GM18519 (cell line): ENCODE results near the gene KPNB1.

Experiments
- ATAC-seq: cut with Tn5 transposase; IDR thresholded peaks from one replicate; pipeline ENCODE4 v1.9.1; 2021; ENCODE audit warnings: mild to moderate bottlenecking, moderate library complexity; ENCODE audit not compliant: unreplicated experiment, low FRiP score

The KPNB1 gene

DNA sequence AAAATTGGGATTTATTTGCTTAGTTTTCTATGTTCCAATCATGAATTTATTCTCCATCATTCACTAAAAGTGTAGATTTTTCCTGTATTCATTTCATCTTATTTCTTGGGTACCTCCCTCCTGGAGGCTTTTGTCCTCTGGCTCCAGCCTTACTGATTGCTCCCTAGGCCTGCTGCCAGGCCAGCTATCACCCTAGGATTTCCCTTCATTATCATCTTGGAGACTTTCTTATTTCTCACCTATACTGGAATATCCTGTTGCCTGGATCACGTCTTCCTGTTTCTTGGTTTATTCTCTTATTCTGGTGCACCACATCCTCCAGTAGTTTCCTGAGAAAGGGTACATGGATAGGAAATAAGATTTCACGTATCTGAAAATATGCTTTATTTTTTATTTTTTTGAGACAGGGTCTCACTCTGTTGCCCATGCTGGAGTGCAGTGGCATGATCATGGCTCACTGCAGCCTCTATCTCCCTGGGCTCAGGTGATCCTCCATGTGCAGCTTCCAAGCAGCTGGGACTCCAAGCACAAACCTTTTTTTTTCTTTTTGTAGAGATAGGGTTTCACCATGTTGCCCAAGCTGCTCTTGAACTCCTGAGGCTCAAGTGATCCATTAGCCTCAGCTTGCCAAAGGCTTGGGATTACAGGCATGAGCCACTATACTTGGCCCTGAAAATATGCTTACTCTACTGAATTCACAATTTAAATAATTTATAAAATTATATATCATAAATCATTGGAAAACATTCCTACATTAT is 13.3 kb upstream of the KPNB1 start:
- no peak for ATAC-seq

DNA sequence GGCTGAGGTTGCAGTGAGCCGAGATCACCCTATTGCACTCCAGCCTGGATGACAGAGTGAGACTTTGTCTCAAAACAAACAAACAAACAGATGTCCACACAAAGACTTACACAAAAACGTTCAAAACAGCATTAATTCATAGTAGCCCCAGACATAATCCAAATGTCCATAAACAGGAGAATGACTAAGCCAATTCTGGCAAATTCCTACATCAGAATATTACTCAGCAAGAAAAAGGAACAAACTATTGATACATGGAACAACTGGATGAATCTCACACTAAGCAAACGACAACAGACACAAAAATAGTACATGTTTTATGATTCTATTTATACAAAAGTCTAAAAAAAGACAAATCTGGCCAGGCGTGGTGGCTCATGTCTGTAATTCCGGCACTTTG is 10.8 kb upstream of the KPNB1 start:
- no peak for ATAC-seq

DNA sequence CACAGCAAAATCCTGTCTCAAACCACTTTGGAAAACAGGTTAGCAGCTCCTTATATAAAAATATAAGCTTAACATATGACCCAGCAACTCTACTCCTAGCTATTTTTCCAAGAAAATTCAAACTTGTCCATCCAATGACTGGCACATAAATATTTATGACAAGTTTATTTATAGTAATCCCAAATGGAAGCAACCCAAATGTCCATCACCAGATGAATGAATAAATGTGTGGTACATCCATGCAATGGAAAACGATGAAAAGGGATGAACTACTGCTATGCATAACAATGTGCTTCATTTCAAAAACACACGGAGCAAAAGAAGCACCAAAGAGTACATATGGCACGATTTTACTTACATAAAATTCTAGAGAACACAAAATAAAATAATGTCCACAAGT is 9.6 kb upstream of the KPNB1 start:
- no peak for ATAC-seq

DNA sequence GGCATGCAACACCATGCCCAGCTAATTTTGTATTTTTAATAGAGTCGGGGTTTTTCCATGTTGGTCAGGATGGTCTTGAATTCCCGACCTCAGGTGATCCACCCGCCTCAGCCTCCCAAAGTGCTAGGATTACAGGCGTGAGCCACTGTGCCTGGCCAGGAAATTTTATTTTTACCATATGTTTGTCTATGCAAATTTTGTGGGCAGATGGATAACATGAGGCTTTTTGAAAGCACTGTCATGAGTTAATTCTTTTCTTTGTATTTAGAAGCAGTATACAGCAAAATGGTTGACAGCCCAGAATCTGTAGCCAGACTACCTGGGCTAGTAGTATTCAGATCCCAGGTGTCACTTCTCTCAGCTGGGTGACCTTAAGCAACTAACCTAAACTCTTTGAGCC is 8.5 kb upstream of the KPNB1 start:
- ATAC-seq = no peak

DNA sequence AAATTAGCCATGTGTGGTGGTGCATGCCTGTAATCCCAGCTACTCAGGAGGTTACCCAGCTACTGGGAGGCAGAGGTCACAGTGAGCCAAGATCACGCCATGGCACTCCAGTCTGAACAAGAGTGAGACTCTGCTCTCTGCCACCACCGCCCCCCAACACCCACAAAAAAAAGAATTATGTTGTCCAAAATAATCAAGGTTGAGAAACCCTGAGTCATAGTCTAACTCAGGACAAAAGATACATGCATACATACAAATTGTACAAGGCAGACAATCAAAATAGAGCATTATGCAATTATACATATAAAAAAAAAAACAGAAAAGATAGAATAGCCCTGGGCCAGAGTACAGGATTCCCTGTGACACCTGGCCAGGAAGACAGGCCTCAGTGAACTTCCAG is 6.6 kb upstream of the KPNB1 start:
- ATAC-seq = no peak

DNA sequence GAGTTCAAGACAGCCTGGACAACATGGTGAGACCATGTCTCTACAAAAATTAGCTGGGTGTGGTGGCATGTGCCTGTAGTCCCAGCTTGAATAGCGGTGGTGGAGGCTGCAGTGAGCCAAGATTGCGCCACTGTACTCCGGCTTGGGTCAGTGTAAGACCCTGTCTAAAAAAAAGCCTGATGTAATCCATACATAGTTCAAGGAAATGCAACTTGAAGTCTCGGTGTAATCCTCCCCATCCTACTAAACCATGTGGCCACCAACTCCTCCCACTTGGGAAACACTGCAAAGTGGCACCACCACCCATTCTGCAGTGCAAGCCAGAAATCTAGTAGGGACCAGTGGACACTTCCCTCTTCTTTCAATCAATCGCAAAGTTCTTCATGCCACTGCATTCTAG is 5.4 kb upstream of the KPNB1 start:
- ATAC-seq = no peak

DNA sequence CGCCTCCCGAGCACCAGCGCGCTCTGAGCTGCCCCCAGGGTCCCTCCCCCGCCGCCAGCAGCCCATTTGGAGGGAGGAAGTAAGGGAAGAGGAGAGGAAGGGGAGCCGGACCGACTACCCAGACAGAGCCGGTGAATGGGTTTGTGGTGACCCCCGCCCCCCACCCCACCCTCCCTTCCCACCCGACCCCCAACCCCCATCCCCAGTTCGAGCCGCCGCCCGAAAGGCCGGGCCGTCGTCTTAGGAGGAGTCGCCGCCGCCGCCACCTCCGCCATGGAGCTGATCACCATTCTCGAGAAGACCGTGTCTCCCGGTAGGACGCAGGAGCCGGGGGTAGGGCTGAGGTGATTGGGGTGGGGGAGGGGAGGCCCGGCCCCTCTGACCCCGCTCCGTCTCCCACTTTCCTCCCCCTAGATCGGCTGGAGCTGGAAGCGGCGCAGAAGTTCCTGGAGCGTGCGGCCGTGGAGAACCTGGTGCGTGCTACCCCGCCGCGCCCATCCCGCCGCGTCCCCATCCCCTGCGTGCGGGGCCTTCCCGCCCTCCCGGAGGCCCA is 329 bp downstream of the KPNB1 start:
- no peak for ATAC-seq

DNA sequence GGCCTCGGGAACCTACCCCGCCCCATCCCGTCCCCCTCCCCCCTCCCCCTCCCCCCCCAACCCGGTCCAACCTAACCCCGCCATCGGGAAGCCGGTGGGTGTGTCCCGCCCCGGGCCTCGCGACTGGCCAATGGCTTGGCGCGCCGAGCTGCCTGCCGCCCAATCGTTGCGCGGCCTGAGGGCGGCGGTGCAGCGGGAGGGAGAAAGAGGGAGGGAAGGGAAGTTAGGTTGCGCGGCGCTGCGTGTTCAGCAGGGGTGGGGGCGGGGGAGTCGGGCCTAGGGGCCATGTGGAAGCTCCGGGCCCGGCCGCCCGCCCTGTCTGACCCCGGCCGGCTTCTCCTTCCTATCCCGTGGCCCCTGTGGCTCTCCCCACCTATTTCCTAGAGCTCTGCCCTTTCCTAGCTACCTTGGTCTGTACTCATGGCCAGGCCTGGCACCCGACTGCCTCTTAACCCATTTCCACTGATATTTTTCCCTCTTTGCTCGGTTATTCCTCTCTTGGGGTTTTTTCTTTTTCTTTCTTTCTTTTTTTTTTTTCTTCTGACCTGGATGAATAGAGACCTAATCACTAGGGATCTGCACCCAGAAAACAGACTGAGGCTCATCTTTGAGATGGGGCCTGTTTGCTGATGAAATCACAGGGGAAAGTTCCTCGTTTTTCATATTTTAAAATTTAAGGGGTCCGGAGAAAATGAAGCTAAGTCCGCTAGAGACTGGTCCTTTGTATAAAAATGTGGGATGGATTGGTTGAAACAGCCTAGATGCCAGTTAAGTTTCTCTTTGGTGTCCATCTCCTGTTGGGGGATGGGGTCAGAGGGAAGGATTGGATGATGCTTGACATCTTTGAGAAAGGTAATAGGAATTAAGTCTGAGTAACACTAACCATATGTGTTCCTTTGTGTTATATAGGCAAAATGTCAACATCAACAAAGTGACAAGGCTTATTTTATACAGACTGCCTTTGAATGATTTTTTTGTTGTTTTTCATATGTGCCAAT is 1.1 kb downstream of the KPNB1 start:
- peak; percentile 54 for ATAC-seq

DNA sequence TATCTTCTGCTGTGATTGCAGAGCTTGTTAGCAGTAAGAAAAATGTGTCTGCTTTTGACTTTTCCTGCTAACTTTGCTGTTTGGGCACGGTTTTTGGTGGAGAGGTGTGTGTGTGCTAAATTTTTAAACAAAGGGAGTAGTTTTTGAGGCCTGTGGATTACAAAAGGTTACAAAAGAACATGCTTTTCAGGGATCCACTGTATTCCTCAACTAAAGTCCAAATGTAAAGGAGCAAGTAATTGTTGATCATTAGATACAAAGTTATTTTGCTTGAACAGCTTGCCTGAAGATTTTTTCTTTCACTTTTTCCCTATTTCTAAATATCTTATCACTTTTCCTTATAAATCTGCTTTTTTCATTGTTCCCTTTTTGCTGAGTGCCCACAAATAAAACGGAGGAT is 2.0 kb downstream of the KPNB1 start:
- no peak for ATAC-seq

DNA sequence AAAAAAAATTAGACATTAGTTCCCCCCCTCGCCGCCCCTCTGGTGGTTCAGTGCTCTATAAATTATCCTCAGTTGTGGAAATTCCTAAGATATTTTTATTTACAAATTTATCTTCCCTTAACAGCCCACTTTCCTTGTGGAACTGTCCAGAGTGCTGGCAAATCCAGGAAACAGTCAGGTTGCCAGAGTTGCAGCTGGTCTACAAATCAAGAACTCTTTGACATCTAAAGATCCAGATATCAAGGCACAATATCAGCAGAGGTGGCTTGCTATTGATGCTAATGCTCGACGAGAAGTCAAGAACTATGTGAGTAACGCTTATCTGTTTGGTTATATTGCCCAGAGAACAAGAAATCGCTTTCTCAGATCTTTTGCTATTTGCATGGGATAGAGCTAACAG is 2.9 kb downstream of the KPNB1 start:
- no peak for ATAC-seq

DNA sequence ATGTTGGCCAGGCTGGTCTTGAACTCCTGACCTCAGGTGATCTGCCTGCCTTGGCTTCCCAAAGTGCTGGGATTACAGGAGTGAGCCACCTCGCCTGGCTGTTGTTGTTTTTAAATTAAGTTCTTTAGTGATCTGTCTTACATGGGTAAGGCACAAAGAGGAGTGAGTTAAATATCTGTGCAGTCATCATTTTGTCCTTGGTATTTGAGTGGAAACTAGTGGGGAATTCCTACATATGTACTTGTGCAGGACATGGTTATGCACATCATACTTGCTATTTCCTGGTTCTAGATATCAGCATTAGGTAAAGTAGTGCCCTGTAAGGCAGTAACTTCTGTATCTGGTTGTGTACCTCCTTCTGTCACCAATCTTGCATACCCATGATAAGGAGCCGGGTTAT is 3.7 kb downstream of the KPNB1 start:
- ATAC-seq = no peak

DNA sequence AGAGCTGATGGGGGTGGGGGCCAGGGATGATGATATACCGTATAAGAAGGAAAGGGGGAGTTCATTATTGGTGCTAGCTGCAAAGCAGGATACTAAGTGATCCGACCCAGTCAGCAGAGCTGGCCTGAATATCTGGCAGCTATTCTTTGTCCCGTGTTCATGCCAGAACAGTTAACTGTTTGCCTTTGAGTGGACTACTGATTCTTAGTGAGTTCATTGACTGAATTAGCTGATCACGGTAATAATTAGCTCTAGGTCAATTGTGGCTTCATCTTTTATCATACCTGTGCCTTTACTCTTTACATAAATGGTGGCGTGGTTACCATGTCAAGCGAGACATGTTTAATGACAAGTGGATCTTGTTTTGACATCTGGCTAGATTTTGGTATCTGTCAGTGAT is 5.3 kb downstream of the KPNB1 start:
- no peak for ATAC-seq

DNA sequence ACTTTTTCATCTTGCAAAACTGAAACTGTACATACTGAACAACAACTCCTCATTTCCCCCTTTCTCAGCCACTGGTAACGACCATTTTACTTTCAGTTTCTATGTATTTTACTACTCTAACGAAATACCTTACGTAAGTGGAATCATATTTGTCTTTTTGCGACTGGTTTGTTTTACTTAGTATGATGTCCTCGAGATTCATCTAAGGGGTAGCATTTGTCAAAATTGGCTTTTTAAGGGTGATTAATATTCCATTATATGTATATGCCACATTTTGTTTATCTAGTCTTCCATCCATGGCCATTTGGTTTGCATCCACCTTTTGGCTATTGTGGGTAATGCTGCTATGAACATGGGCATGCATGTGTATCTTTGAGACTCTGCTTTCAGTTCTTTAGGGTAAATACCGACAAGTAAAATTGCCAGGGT is 10.4 kb downstream of the KPNB1 start:
- ATAC-seq = no peak

DNA sequence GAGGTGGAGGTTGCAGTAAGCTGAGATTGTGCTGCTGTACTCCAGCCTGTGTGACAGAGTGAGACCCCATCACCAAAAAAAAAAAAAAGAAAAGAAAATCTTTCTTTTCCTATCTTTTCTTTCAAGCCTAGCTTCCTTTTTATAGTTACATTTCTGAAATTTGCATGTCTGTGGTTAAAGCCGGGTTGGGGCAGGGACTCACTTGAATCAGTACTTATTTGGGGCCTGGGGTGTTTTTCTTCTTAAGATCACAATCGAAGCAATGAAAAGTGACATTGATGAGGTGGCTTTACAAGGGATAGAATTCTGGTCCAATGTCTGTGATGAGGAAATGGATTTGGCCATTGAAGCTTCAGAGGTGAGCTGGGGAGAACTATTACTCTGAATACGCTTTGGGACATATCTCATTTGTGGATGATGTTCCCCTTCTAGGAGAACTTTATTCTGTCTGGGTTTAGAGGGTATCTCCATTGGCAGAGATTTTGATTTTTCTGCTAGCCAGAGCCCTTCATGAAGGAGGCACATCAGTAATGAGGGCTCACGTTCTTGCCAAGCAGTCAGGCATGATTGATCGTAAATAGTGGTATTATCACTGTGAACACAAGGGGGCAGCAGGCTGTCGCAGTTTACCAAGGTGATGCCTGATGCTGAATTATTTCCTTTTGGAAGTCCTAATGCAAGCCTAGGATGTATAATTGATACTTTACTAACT is 14.3 kb downstream of the KPNB1 start:
- no peak for ATAC-seq

DNA sequence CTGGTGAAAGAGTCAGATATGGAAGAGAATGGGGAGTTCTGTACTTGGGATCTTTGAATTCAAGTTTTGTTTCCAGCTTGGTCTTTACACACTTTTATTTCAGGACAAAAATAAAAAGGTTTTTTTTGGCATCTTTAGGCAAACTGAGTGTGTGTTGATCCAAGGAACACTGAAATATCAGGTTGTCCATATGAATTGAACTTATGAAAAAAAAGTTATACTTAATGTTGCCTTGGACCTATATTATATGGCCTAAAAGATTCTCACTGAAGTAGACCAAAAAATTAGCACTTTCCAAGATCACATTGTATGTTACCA is 14.9 kb downstream of the KPNB1 start:
- no peak for ATAC-seq

DNA sequence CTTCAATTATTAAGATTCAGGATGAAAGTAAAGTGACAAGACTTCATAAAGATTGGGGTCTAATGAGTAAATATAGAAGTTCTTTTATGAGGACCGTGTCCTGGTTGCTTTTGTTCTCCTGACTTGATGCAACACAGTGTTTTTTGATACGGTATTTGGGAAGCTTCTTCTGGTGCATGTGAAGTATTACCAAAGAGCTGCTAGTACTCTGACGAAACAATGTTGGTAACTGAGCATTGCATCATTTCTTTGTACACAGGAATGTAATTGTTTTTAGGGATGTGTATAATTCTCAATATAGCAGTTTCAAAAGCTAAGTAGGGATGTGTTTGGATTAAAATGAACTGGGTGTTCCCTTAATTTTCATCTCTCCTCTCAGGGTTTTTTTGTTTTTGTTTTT is 15.9 kb downstream of the KPNB1 start:
- no peak for ATAC-seq

DNA sequence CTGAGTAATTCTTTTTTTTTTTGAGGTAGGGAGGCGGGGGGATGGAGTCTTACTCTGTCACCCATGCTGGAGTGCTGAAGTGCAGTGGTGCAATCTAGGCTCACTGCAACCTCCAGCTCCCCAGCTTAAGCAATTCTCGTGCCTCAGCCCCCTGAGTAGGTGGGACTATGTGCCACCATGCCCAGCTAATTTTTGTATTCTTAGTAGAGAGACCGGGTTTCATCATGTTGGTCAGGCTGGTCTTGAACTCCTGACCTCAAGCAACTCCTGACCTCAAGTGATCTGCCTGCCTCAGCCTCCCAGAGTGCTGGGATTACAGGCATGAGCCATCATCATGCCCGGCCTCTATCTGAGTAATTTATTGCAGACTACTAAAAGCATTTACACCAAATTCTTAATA is 19.4 kb downstream of the KPNB1 start:
- ATAC-seq = no peak

DNA sequence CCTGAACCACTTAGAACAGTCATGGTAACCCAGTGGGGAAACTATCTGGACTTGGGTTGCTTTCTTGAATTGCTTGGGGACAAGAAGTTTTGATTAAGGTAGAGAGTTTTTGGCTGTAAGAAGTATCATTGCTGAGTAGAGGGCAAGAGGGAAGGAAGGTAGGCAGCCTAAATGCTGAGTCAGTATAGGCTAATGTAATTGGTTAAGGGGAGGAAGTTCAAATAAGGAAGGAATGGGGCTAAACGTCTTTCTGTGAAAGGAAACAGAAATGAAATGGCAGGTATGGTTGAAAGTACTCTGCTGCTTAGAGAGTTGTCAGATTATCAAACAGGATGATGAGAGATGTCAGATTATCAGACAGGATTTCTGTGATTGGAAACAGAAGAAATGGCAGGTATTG is 20.3 kb downstream of the KPNB1 start:
- no peak for ATAC-seq

DNA sequence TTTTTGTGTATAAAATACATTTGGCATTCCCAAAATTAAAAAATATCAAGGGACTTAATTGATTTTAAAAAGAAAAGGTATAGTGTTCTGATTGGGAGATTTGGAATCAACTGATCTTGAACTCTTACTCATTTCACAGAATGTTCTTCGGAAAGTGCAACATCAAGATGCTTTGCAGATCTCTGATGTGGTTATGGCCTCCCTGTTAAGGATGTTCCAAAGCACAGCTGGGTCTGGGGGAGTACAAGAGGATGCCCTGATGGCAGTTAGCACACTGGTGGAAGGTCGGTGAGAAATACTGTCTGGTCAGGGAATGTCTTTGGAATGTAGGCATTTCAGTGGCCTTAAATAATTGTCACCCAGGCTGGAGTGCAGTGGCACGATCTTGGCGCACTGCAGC is 24.8 kb downstream of the KPNB1 start:
- no peak for ATAC-seq

DNA sequence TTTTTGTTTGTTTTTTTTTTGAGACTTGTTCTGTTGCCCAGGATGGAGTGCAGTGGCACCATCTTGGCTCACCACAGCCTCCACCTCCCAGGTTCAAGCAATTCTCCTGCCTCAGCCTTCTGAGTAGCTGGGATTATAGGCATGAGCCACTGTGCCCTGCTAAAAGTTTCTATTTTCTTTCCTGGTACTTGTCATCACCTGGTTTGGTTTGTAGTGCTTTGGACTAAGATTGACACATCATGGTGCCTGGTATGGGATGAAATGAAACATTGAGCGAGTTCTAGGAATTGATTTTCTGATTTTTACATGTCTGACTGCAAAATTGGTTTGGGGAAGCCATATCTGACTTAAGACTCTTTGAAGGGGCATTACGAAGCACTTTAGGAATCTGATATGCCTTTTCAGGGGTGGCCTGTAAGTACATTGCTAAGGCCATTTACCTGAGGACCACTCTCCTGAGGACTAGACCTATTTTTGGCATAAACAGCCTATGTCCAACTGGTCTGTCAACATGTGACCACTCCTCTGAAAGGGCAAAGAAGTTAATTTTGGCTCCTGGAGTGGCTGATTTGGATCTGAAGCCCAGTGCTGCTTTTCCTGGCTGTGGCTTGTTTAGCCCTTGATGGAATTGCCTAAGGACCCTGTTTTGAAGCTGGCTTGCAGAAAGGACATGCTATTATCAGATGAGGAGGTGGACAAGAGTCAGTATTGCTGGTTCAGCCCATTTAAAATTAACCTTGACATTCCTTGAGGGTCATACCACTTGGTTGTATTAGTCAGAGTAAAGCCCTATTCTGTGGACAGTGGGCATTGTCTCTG is 25.9 kb downstream of the KPNB1 start:
- ATAC-seq = no peak
